Ovary (tissue), 1 donor: Measurements from ENCODE around the gene GPR35.

Experiments used
- EP300 ChIP-seq: sonication (generic); formaldehyde crosslinking; IDR thresholded peaks from one replicate; pipeline ENCODE4 v1.6.1; 2017; ENCODE audit warnings: antibody characterized with exemption
- POLR2A ChIP-seq: fragments of 450-650 bp; IDR thresholded peaks from one replicate; pipeline ENCODE4 v1.6.1; 2017; ENCODE audit warnings: antibody characterized with exemption, mild to moderate bottlenecking, moderate library complexity

- TF ChIP-seq POLR2A (no peak), EP300 (no peak)
Observed at GRCh38 chr2:240637901-240638345, 12.6 kb downstream of the GPR35 start.
